Right lobe of liver (tissue), 6 donors: ENCODE results near the gene TMEM255B. TPM values are rescaled to one million over a fixed set of nuclear protein-coding genes. Genes with fewer than 3 reads are reported as not detected.

Experiments
- ATAC-seq, 4 donors: fragments of 200-7000 bp; cut with Tn5 transposase; one replicate each; pipeline ENCODE4 v1.9.1; 2020; ENCODE audit warnings: mild to moderate bottlenecking in 4 of 4, moderate library complexity in 4 of 4
- DNase-seq, 3 donors: peaks; one replicate each; pipeline ENCODE4 v3.0.0-alpha.2; 2020
- H3K27ac ChIP-seq, 3 donors: fragments of 200-600 bp; one replicate each; pipeline ENCODE4 v1.8.0; 2022
- H3K27me3 ChIP-seq, 2 donors: fragments of 200-600 bp; one replicate each; pipeline ENCODE4 v1.8.0; 2022
- H3K36me3 ChIP-seq, 4 donors: fragments of 200-600 bp; sonication (generic) in 1 of 4; one replicate each; pipeline versions ENCODE4 v1.5.1 to v1.8.0; 2017 to 2022; ENCODE audit warnings: control low read depth in 1 of 4
- H3K4me1 ChIP-seq, 4 donors: fragments of 200-600 bp; sonication (generic) in 1 of 4; one replicate each; pipeline versions ENCODE4 v1.5.1 to v1.8.0; 2017 to 2022; ENCODE audit warnings: control low read depth in 1 of 4
- H3K4me3 ChIP-seq, 3 donors: fragments of 200-600 bp; one replicate each; pipeline ENCODE4 v1.8.0; 2022
- H3K9me3 ChIP-seq, 4 donors: fragments of 200-600 bp; sonication (generic) in 1 of 4; one replicate each; pipeline versions ENCODE4 v1.5.1 to v1.8.0; 2017 to 2022; ENCODE audit warnings: control low read depth in 1 of 4
- CTCF ChIP-seq, 4 donors: fragments of 200-600 bp in 3 of 4; fragments of 450-650 bp in 1 of 4; IDR thresholded peaks; one replicate each; pipeline versions ENCODE4 v1.5.1 to v1.8.0; 2016 to 2022; ENCODE audit warnings: antibody characterized with exemption in 4 of 4, mild to moderate bottlenecking in 2 of 4
- POLR2A ChIP-seq: fragments of 450-650 bp; IDR thresholded peaks from one replicate; pipeline ENCODE4 v1.6.1; 2017; ENCODE audit warnings: antibody characterized with exemption, mild to moderate bottlenecking
- WGBS: methylation state at CpG from one replicate; pipeline ENCODE4 v1.1.6; 2018; ENCODE audit warnings: low coverage, low lambda C conversion rate; ENCODE audit not compliant: insufficient coverage; ENCODE audit errors: missing lambda C conversion rate; 5-methylcytosine and 5-hydroxymethylcytosine counted together
- intact Hi-C, 2 donors: fragments of 100-400 bp; cut with DNase I; formaldehyde crosslinking; loops; one replicate each; pipeline versions ENCODE4 v1.11.2 to v1.14.1; 2022
- total RNA-seq, 6 experiments: library from RNA; depleted of rRNA in 2 of 6; stranded (reverse); fragments of >200 nt in 2 of 6; fragmentation: NEBNext Ultra II Directional in 3 of 6; extraction: Animal tissue kit (Norgen Biotek cat#: 25700) in 3 of 6; gene quantifications; one replicate each; pipeline versions ENCODE4 v1.1.0 to v1.2.4, GENCODE V29; 2016 to 2023
- donor health status: DM: no; HTN: yes; CAD: no.
- donor health status: DM: no; HTN: no; CAD: no.
- donor health status: DM: no; HTN: no; CAD: no.
- donor health status: DM: no; HTN: yes; CAD: no.
- donor health status: DM: no; HTN: yes; CAD: no.

TMEM255B gene
- total RNA-seq, 6 experiments from 2014 or later = 2.5 to 10.4 (median 6.2) TPM

- no peak overlapping the region for H3K4me3 ChIP-seq
- peaks cover 0 to 28% (median 11%) of the 10 kb centered on the region in 4 donors for H3K4me1 ChIP-seq
- ATAC-seq = no peak
- H3K27me3 ChIP-seq = no peaks in the 10 kb centered on the region
- 84% methylated on average over 6 of the region's 8 CpGs for WGBS
- peak in 1 of 3 donors; percentile 40 for DNase-seq
- no peak overlapping the region for H3K27ac ChIP-seq
- no peaks in the 10 kb centered on the region for H3K9me3 ChIP-seq
- TF ChIP-seq POLR2A (no peak), CTCF (IDR thresholded peaks at IDR 0.05) (no peak)
- no peaks in the 10 kb centered on the region for H3K36me3 ChIP-seq
- intact Hi-C loops = no loop called here
Observed at GRCh38 chr13:113848020-113848419, 89.0 kb downstream of the TMEM255B start.

- intact Hi-C loops = no loop called here
- no peaks in the 10 kb centered on the region for H3K9me3 ChIP-seq
- DNase-seq (peak in 1 of 3 donors; percentile 35), ATAC-seq (no peak)
- H3K4me1 ChIP-seq = peaks cover 1 to 35% (median 12%) of the 10 kb centered on the region in 4 donors
- no peak overlapping the region for H3K27ac ChIP-seq
- TF ChIP-seq POLR2A = no peak
- TF ChIP-seq CTCF (IDR thresholded peaks at IDR 0.05) = no peak
- no peak overlapping the region for H3K4me3 ChIP-seq
- no peaks in the 10 kb centered on the region for H3K27me3 ChIP-seq
- H3K36me3 ChIP-seq = no peaks in the 10 kb centered on the region
- 66% methylated on average over 4 of the region's 18 CpGs for WGBS
Observed at GRCh38 chr13:113848431-113849260, 89.6 kb downstream of the TMEM255B start.

- ATAC-seq = no peak
- Histone ChIP-seq H3K4me3 (no peak overlapping the region), H3K27me3 (no peaks in the 10 kb centered on the region), H3K9me3 (no peaks in the 10 kb centered on the region), H3K36me3 (no peaks in the 10 kb centered on the region), H3K27ac (no peak overlapping the region), H3K4me1 (peaks cover 2 to 38% (median 14%) of the 10 kb centered on the region in 4 donors)
- intact Hi-C loops = no loop called here
- WGBS = 90% methylated on average over 3 of the region's 3 CpGs
- no peak for DNase-seq
- TF ChIP-seq POLR2A = no peak
- TF ChIP-seq CTCF (IDR thresholded peaks at IDR 0.05) = no peak
Observed at GRCh38 chr13:113849546-113849945, 90.5 kb downstream of the TMEM255B start.

GRCh38 chr13:113849981-113850721, 91.1 kb downstream of the TMEM255B start:
- Histone ChIP-seq H3K9me3 (no peaks in the 10 kb centered on the region), H3K36me3 (no peaks in the 10 kb centered on the region), H3K4me3 (no peak overlapping the region), H3K27ac (no peak overlapping the region), H3K27me3 (no peaks in the 10 kb centered on the region), H3K4me1 (peaks cover 2 to 32% (median 11%) of the 10 kb centered on the region in 4 donors)
- TF ChIP-seq CTCF (IDR thresholded peaks at IDR 0.05) (no peak), POLR2A (no peak)
- intact Hi-C loops = no loop called here
- DNase-seq = no peak
- 85% methylated on average over 5 of the region's 8 CpGs for WGBS
- no peak for ATAC-seq
